NCI-H2196 (cell line): ENCODE measurements around the gene NACC2.
"Not testable (repeated sequence)": the region's sequence is repeated elsewhere in the genome, so short reads cannot be mapped to it uniquely, and the experiment has no call there.

Experiments used
- DNase-seq: peaks from one replicate; lab custom pipeline; 2025; ENCODE audit not compliant: unreplicated experiment; lab: John Stamatoyannopoulos, UW

NACC2 gene

GRCh38 chr9:136082496-136083361, 12.4 kb downstream of the NACC2 start:
- no peak for DNase-seq

GRCh38 chr9:136081826-136082495, 13.1 kb downstream of the NACC2 start:
- no peak for DNase-seq

GRCh38 chr9:136081113-136081825, 13.8 kb downstream of the NACC2 start:
- DNase-seq, result peak; percentile 59

GRCh38 chr9:136080716-136081112, 14.4 kb downstream of the NACC2 start:
- no peak for DNase-seq

GRCh38 chr9:136079916-136080246, 15.2 kb downstream of the NACC2 start:
- DNase-seq, result no peak

GRCh38 chr9:136079211-136079915, 15.7 kb downstream of the NACC2 start:
- DNase-seq, result peak; percentile 29

GRCh38 chr9:136078498-136079011, 16.5 kb downstream of the NACC2 start:
- DNase-seq, result no peak

- DNase-seq, result no peak
These were observed 17.1 kb downstream of the NACC2 start for GRCh38 chr9:136078024-136078423.

GRCh38 chr9:136077491-136077890, 17.6 kb downstream of the NACC2 start:
- no peak for DNase-seq

GRCh38 chr9:136075881-136076678, 19.0 kb downstream of the NACC2 start:
- no peak for DNase-seq

DNA sequence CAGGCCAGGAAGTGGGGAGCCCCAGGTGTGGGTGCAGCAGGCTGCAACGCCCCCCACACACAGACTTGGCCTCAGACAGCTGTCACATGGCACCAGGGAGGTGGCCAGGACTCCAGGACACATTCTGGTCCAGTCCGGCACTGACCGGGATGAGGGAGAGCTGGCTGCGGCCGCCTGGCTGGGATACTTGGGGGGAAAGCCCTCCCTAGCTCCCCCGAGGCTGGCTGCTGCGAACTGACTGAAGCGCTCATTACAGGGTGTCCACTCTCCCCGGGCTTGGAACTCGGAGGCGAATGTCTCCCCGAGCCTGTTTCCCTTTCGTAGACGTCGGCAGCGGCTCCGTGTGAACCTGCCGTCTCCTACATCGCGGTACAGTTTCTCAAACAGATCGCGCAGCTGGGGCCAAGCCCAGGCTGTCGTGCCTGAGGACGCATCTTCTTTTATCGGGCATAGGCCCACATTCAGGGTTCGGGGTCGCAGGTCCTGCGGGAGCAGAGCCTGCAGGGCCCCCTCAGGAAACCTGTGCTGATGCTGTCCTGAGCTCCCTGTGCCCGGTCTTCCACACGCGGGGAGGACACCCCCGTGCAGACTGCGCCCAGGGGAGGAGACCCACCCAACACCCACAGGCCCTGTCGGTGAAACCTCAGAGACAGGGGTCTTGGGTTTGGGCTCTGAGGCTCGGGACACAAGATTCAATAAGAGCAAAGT, 19.8 kb downstream of the NACC2 start:
- DNase-seq, result no peak

DNA sequence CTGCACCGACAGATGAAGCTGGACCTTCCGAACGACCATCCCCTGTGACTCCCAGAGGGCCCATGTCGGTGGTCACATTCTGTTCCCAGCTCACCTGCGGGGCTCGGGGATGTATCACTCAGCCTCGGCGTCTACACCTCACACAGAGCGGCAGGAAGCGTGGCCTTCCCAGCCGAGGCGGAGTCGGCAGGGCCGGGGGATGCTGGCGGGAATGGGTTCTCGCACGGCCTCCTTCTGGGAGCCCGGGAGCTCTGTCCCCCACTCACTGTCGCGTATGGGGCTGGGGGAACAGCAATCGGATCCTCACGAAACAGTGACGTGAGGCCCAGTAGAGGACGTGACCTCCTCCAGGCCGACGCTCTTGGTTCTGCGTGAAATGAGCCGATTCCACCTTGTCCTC, 20.4 kb downstream of the NACC2 start:
- DNase-seq, result no peak

GRCh38 chr9:136062657-136063439, 32.2 kb downstream of the NACC2 start:
- no peak for DNase-seq

GRCh38 chr9:136061916-136062315, 33.2 kb downstream of the NACC2 start:
- DNase-seq, result not testable (repeated sequence)

- no peak for DNase-seq
These were observed 33.7 kb downstream of the NACC2 start for GRCh38 chr9:136061405-136061804.

- no peak for DNase-seq
These were observed 34.3 kb downstream of the NACC2 start for GRCh38 chr9:136060671-136061371.

GRCh38 chr9:136059851-136060670, 35.0 kb downstream of the NACC2 start:
- DNase-seq, result no peak
